Measurements from ENCODE around the gene FRMD1. TPM values are rescaled to one million over a fixed set of nuclear protein-coding genes. Genes with fewer than 3 reads are reported as not detected.

Gene FRMD1
- total and polyA plus RNA-seq, 2 donors (not counting 3 experiments of a cell fraction or from before 2014, with no cell fraction given) = not detected

- Histone ChIP-seq H3K79me2 (ENCODE audit: control insufficient read depth, insufficient read depth, low read length) (no peaks in the 10 kb centered on the region), H3K27me3 (ENCODE audit: control insufficient read depth in 2 of 2, insufficient read depth in 2 of 2, low read length in 2 of 2) (no peaks in the 10 kb centered on the region), H3K4me2 (ENCODE audit: insufficient read depth, low read length) (no peak overlapping the region), H3K27ac (ENCODE audit: insufficient read depth, low read depth, low read length) (no peak overlapping the region), H3K4me1 (ENCODE audit: control insufficient read depth, extremely low read depth, insufficient read depth, low read length) (no peaks in the 10 kb centered on the region), H3K9me3 (replicated peaks; ENCODE audit: control insufficient read depth, insufficient read depth, low read length) (no peaks in the 10 kb centered on the region), H4K20me1 (replicated peaks; ENCODE audit: control insufficient read depth, extremely low read depth, insufficient read depth, low read length) (no peaks in the 10 kb centered on the region), H3K9ac (replicated peaks; ENCODE audit: extremely low read depth, insufficient read depth, low read length) (no peak overlapping the region), H3K36me3 (ENCODE audit: control insufficient read depth in 2 of 2, extremely low read depth in 1 of 2, insufficient read depth in 2 of 2, low read length in 2 of 2) (no peaks in the 10 kb centered on the region), H2AFZ (ENCODE audit: low read depth, low read length) (no peak overlapping the region), H3K4me3 (replicated peaks in 1 of 3; ENCODE audit: insufficient read depth in 1 of 3, low read depth in 1 of 3, low read length in 3 of 3) (no peak overlapping the region), H3K9me1 (replicated peaks; ENCODE audit: control insufficient read depth, extremely low read depth, insufficient read depth, low read length) (no peaks in the 10 kb centered on the region)
- dilution Hi-C loops (cut with MboI; ENCODE audit: extremely low pct_ligation_motif_present, low sequenced_read_pairs) (no loop called here), intact Hi-C loops (cut with micrococcal nuclease) (no loop called here)
- ChIA-PET CTCF (no interaction called here), POLR2A (no interaction called here)
- BruUV-seq (replicated peaks) = no TSS peak
- TF ChIP-seq POLR2AphosphoS5 (IDR thresholded peaks at IDR 0.05; ENCODE audit: insufficient read depth, low read depth, low read length) = no peak
- no peak for TF ChIP-seq MYC (IDR thresholded peaks at IDR 0.05; ENCODE audit: low read depth, low read length)
- TF ChIP-seq EZH2 (IDR thresholded peaks at IDR 0.05; ENCODE audit: borderline replicate concordance, low read depth, low read length, severe bottlenecking) = no peak
- no peak for TF ChIP-seq POLR2A (IDR thresholded peaks at IDR 0.05; ENCODE audit: low read depth, low read length)
- TF ChIP-seq MAX (IDR thresholded peaks at IDR 0.05; ENCODE audit: insufficient read depth, insufficient read length) = no peak
- TF ChIP-seq JUN (IDR thresholded peaks at IDR 0.05; ENCODE audit: borderline replicate concordance, insufficient read depth, insufficient read length, low read depth) = no peak
- TF ChIP-seq FOS (IDR thresholded peaks at IDR 0.05; ENCODE audit: borderline replicate concordance, insufficient read depth, low read length) = no peak
- no peak for TF ChIP-seq CTCF (IDR thresholded peaks at IDR 0.05; ENCODE audit: extremely low read depth in 1 of 2, insufficient read depth in 1 of 2, low read depth in 1 of 2, low read length in 2 of 2)
- TF ChIP-seq GATA2 (IDR thresholded peaks at IDR 0.05; ENCODE audit: insufficient read depth, insufficient read length, low read depth, low read length) = no peak
- DNase-seq (ENCODE audit: low read depth, low spot score) (no peak), FAIRE-seq (no peak)
Observed at GRCh38 chr6:168090064-168090690, 11.2 kb upstream of the FRMD1 start.
